CD8-positive, alpha-beta memory T cell (primary cell): ENCODE data around the gene SGMS1. TPM values are rescaled to one million over a fixed set of nuclear protein-coding genes. Genes with fewer than 3 reads are reported as not detected.

Experiments used
- CTCF ChIA-PET: fragments of 350-600 bp; sonication (Branson Sonifier 250); formaldehyde crosslinking; loops from one replicate; lab custom pipeline; 2021; ENCODE audit warnings: antibody characterized with exemption; lab: Charles Lee
- POLR2A ChIA-PET: fragments of 350-600 bp; sonication (Branson Sonifier 250); formaldehyde crosslinking; loops from one replicate; lab custom pipeline; 2021; ENCODE audit warnings: antibody characterized with exemption; lab: Charles Lee
- DNase-seq, 5 donors: peaks; one replicate each; pipeline versions ENCODE4 v3.0.0 to v3.0.0-alpha.2; 2020 to 2022; ENCODE audit warnings: mixed read lengths in 1 of 5
- H3K27ac ChIP-seq: one replicate; pipeline ENCODE4 v1.7.0; 2013; ENCODE audit warnings: low read depth, mild to moderate bottlenecking, low read length, moderate library complexity
- H3K27me3 ChIP-seq: 2 replicates; pipeline ENCODE4 v1.7.0; 2013; ENCODE audit warnings: low read length, mild to moderate bottlenecking; ENCODE audit not compliant: insufficient read depth, poor library complexity, severe bottlenecking
- H3K36me3 ChIP-seq: 2 replicates; pipeline ENCODE4 v1.7.0; 2013; ENCODE audit warnings: mild to moderate bottlenecking, low read length, moderate library complexity; ENCODE audit not compliant: insufficient read depth
- H3K4me1 ChIP-seq: 2 replicates; pipeline ENCODE4 v1.7.0; 2013; ENCODE audit warnings: mild to moderate bottlenecking, low read length, moderate library complexity; ENCODE audit not compliant: insufficient read depth
- H3K4me3 ChIP-seq: 2 replicates; pipeline ENCODE4 v1.7.0; 2013; ENCODE audit warnings: mild to moderate bottlenecking, low read length
- H3K9me3 ChIP-seq: 2 replicates; pipeline ENCODE4 v1.7.0; 2013; ENCODE audit warnings: mild to moderate bottlenecking, low read length
- H3K27ac Mint-ChIP-seq, 8 donors: one replicate each; pipeline ENCODE4 v1.8.0; 2020 to 2021; ENCODE audit warnings: mixed read lengths in 8 of 8, mild to moderate bottlenecking in 6 of 8, inconsistent platforms in 3 of 8, moderate library complexity in 3 of 8
- H3K27me3 Mint-ChIP-seq, 2 donors: one replicate each; pipeline ENCODE4 v1.8.0; 2020 to 2021; ENCODE audit warnings: mixed read lengths in 2 of 2, mild to moderate bottlenecking in 1 of 2, moderate library complexity in 1 of 2
- H3K36me3 Mint-ChIP-seq, 3 donors: one replicate each; pipeline ENCODE4 v1.8.0; 2020 to 2021; ENCODE audit warnings: mixed read lengths in 3 of 3, inconsistent platforms in 1 of 3, mild to moderate bottlenecking in 1 of 3
- H3K4me1 Mint-ChIP-seq, 3 donors: one replicate each; pipeline ENCODE4 v1.8.0; 2020 to 2021; ENCODE audit warnings: mixed read lengths in 3 of 3, inconsistent platforms in 1 of 3, mild to moderate bottlenecking in 1 of 3
- H3K4me3 Mint-ChIP-seq, 7 donors: one replicate each; pipeline ENCODE4 v1.8.0; 2020 to 2021; ENCODE audit warnings: mixed read lengths in 7 of 7, mild to moderate bottlenecking in 6 of 7, moderate library complexity in 4 of 7, inconsistent platforms in 2 of 7
- H3K9me3 Mint-ChIP-seq, 5 donors: one replicate each; pipeline ENCODE4 v1.8.0; 2020 to 2022; ENCODE audit warnings: mixed read lengths in 5 of 5, mild to moderate bottlenecking in 3 of 5, moderate library complexity in 2 of 5, inconsistent platforms in 1 of 5
- polyA plus RNA-seq: library from polyadenylated mRNA; unstranded; fragments of 300-500 nt; fragmentation: Illumina TruSeq; gene quantifications from one replicate; pipeline ENCODE4 v1.2.3, GENCODE V29; 2021
- total RNA-seq, 2 experiments: library from RNA; stranded (reverse); gene quantifications; one replicate each; pipeline ENCODE4 v1.2.3, GENCODE V29; 2021

Gene SGMS1
- total and polyA plus RNA-seq, 3 experiments from 2014 or later, result 11.3 to 14.5 (median 13.5) TPM

DNA sequence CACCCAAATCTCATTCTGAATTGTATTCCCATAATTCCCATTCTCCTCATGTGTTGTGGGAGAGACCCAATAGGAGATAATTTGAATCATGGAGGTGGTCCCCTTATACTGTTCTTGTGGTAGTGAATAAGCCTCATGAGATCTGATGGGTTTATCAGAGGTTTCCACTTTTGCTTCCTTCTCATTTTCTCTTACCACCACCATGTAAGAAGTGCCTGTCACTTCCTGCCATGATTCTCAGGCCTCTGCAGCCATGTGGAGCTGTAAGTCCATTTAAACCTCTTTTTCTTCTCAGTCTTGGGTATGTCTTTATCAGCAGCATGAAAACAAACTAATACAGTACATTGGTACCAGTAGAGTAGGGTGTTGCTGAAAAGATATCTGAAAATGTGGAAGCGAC, 274.2 kb downstream of the SGMS1 start:
- Histone ChIP-seq H3K9me3 (no peaks in the 10 kb centered on the region), H3K36me3 (no peaks in the 10 kb centered on the region), H3K27ac (no peak overlapping the region), H3K4me3 (no peak overlapping the region), H3K27me3 (no peaks in the 10 kb centered on the region), H3K4me1 (no peaks in the 10 kb centered on the region)
- H3K36me3 Mint-ChIP-seq, result peaks cover 15 to 29% (median 18%) of the 10 kb centered on the region in 3 donors
- CTCF ChIA-PET, result no interaction called here
- H3K27ac Mint-ChIP-seq, result no peak overlapping the region
- H3K4me1 Mint-ChIP-seq, result peaks cover 26 to 45% (median 35%) of the 10 kb centered on the region in 3 donors
- H3K9me3 Mint-ChIP-seq, result peaks cover 0 to 8% (median 3%) of the 10 kb centered on the region in 5 donors
- peaks cover 0 to 2% of the 10 kb centered on the region in 2 donors for H3K27me3 Mint-ChIP-seq
- no peak overlapping the region for H3K4me3 Mint-ChIP-seq
- DNase-seq, result no peak
- POLR2A ChIA-PET, result no interaction called here

DNA sequence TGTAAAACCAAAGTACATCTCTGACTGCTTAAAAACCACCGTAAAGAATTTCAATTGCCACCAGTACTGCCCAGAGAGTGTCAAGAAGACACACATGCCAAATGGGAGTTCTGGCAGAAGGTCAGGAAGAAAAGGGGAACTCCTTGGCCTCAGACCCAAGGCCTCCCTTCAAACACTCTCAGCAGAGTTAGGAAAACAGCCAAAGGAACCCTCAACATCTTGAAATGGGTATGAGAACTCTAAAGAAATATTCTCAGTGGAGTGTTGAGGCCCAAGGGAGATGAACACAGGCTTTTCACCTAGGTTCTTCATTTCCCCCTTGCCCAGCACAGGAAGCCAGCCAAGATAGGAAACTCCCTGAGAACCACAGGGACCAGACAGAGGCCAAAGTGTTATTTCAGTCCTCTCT, 276.4 kb downstream of the SGMS1 start:
- no peak for DNase-seq
- no peaks in the 10 kb centered on the region for H3K27me3 ChIP-seq
- H3K36me3 ChIP-seq, result peaks cover 13% of the 10 kb centered on the region
- H3K4me1 ChIP-seq, result no peaks in the 10 kb centered on the region
- H3K27ac ChIP-seq, result no peak overlapping the region
- Mint-ChIP-seq H3K27ac (peak overlapping the region in 2 of 8 donors; percentile 42 to 77), H3K9me3 (peaks cover 0 to 4% (median 3%) of the 10 kb centered on the region in 5 donors), H3K4me1 (peaks cover 24 to 45% (median 35%) of the 10 kb centered on the region in 3 donors), H3K27me3 (peaks cover 0 to 2% of the 10 kb centered on the region in 2 donors), H3K36me3 (peaks cover 26 to 36% (median 36%) of the 10 kb centered on the region in 3 donors), H3K4me3 (no peak overlapping the region)
- H3K4me3 ChIP-seq, result no peak overlapping the region
- H3K9me3 ChIP-seq, result no peaks in the 10 kb centered on the region
- ChIA-PET POLR2A (no interaction called here), CTCF (no interaction called here)

- H3K4me3 Mint-ChIP-seq, result no peak overlapping the region
These were observed 276.8 kb downstream of the SGMS1 start for GRCh38 chr10:50346942-50347341.

DNA sequence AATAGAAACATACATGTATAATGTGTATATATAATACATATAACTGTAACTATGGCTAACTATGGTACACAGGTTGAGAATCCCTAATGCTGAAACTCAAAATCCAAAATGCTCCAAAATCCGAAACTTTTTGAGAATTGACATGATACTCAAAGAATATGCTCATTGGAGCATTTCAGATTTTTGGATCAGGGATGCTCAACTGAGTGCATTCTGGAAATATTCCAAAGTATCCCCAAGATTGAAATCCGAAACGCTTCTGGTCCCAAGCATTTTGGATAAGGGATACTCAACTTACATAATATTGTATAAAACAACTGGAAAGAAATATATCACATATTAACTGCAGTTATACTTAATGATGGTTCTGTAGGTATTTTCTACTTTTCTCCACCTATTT, 278.2 kb downstream of the SGMS1 start:
- Mint-ChIP-seq H3K27ac (no peak overlapping the region), H3K9me3 (peaks cover 0 to 4% (median 3%) of the 10 kb centered on the region in 5 donors), H3K4me1 (peaks cover 24 to 38% (median 35%) of the 10 kb centered on the region in 3 donors), H3K27me3 (peaks cover 0 to 2% of the 10 kb centered on the region in 2 donors), H3K36me3 (peaks cover 25 to 40% (median 35%) of the 10 kb centered on the region in 3 donors), H3K4me3 (no peak overlapping the region)
- Histone ChIP-seq H3K27me3 (no peaks in the 10 kb centered on the region), H3K4me1 (no peaks in the 10 kb centered on the region), H3K9me3 (no peaks in the 10 kb centered on the region), H3K4me3 (no peak overlapping the region), H3K36me3 (peaks cover 13% of the 10 kb centered on the region), H3K27ac (no peak overlapping the region)
- CTCF ChIA-PET, result no interaction called here
- DNase-seq, result no peak
- POLR2A ChIA-PET, result no interaction called here

More at GRCh38 chr10:50346942-50347341, 276.8 kb downstream of the SGMS1 start:
- Mint-ChIP-seq H3K9me3 (peaks cover 0 to 4% (median 3%) of the 10 kb centered on the region in 5 donors), H3K4me1 (peaks cover 24 to 45% (median 35%) of the 10 kb centered on the region in 3 donors), H3K27ac (peak overlapping the region in 2 of 8 donors; percentile 42 to 50), H3K27me3 (peaks cover 0 to 2% of the 10 kb centered on the region in 2 donors), H3K36me3 (peaks cover 28 to 40% (median 39%) of the 10 kb centered on the region in 3 donors)
- Histone ChIP-seq H3K36me3 (peaks cover 13% of the 10 kb centered on the region), H3K27me3 (no peaks in the 10 kb centered on the region), H3K4me3 (no peak overlapping the region), H3K27ac (no peak overlapping the region), H3K9me3 (no peaks in the 10 kb centered on the region), H3K4me1 (no peaks in the 10 kb centered on the region)
- ChIA-PET POLR2A (no interaction called here), CTCF (no interaction called here)
- DNase-seq, result no peak

GRCh38 chr10:50343702-50344331, 279.9 kb downstream of the SGMS1 start:
- H3K4me1 Mint-ChIP-seq, result peaks cover 20 to 31% (median 30%) of the 10 kb centered on the region in 3 donors
- Histone ChIP-seq H3K36me3 (peaks cover 13% of the 10 kb centered on the region), H3K4me3 (no peak overlapping the region), H3K4me1 (no peaks in the 10 kb centered on the region), H3K27me3 (no peaks in the 10 kb centered on the region), H3K9me3 (no peaks in the 10 kb centered on the region), H3K27ac (no peak overlapping the region)
- no peak for DNase-seq
- POLR2A ChIA-PET, result no interaction called here
- no peak overlapping the region for H3K4me3 Mint-ChIP-seq
- CTCF ChIA-PET, result no interaction called here
- no peaks in the 10 kb centered on the region for H3K9me3 Mint-ChIP-seq
- H3K36me3 Mint-ChIP-seq, result peaks cover 25 to 50% (median 30%) of the 10 kb centered on the region in 3 donors
- peak overlapping the region in 1 of 8 donors; percentile 41 for H3K27ac Mint-ChIP-seq
- no peaks in the 10 kb centered on the region for H3K27me3 Mint-ChIP-seq

DNA sequence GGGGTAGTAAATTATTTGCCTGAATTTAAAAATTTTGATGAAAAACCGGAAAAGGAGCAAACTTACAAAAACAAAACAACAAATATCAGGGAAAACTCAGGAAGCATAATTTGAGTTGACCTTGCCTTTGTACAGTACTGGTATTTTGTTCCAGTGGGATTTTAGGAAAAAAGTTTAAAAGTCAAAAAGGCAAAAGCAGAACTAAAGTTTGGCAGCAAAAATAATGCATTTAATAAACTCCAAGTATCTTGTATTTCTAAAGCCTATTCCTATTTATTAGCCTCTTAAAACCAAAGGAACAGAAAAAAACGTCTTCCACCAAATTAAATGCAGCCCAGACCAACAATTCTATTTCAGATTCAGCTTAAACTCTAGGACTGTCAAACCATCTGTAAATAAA, 281.8 kb downstream of the SGMS1 start:
- Histone ChIP-seq H3K9me3 (no peaks in the 10 kb centered on the region), H3K4me3 (no peak overlapping the region), H3K27me3 (no peaks in the 10 kb centered on the region), H3K36me3 (peaks cover 13% of the 10 kb centered on the region), H3K4me1 (no peaks in the 10 kb centered on the region), H3K27ac (no peak overlapping the region)
- Mint-ChIP-seq H3K9me3 (no peaks in the 10 kb centered on the region), H3K27me3 (no peaks in the 10 kb centered on the region), H3K4me1 (peaks cover 13 to 26% (median 26%) of the 10 kb centered on the region in 3 donors), H3K27ac (no peak overlapping the region), H3K36me3 (peaks cover 19 to 50% (median 31%) of the 10 kb centered on the region in 3 donors), H3K4me3 (no peak overlapping the region)
- DNase-seq, result no peak
- ChIA-PET POLR2A (no interaction called here), CTCF (no interaction called here)

DNA sequence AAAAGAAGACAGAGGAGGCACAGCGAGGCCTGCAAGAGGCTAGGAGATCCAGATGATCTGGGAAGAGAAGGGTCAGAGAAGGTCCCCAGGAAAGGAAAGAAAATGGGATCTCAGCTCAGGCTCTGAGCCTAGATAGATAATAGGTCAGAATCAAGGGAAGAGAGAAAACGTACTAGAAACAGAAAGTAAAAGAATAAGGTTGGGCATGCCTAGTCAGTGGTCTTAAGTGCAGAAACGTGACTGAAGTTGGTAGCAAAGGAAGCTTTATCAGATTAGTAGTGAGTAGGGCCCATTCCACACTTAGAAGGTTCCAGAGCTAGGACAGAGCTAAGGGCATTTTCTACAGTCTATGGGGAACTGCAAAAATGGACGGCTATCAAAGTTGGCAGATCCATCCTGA, 287.6 kb downstream of the SGMS1 start:
- Mint-ChIP-seq H3K36me3 (peaks cover 0 to 27% (median 16%) of the 10 kb centered on the region in 3 donors), H3K4me1 (peaks cover 42 to 66% (median 63%) of the 10 kb centered on the region in 3 donors), H3K9me3 (no peaks in the 10 kb centered on the region), H3K27me3 (no peaks in the 10 kb centered on the region), H3K27ac (peak overlapping the region in 7 of 8 donors; percentile 4 to 86 (median 43)), H3K4me3 (peak overlapping the region in 6 of 7 donors; percentile 1 to 60 (median 30))
- Histone ChIP-seq H3K27ac (no peak overlapping the region), H3K4me1 (peaks cover 30% of the 10 kb centered on the region), H3K27me3 (no peaks in the 10 kb centered on the region), H3K4me3 (no peak overlapping the region), H3K36me3 (no peaks in the 10 kb centered on the region), H3K9me3 (no peaks in the 10 kb centered on the region)
- ChIA-PET CTCF (no interaction called here), POLR2A (no interaction called here)
- no peak for DNase-seq

- peaks cover 42 to 66% (median 63%) of the 10 kb centered on the region in 3 donors for H3K4me1 Mint-ChIP-seq
These were observed 288.4 kb downstream of the SGMS1 start for GRCh38 chr10:50335397-50335796.

More at GRCh38 chr10:50335397-50335796, 288.4 kb downstream of the SGMS1 start:
- peaks cover 30% of the 10 kb centered on the region for H3K4me1 ChIP-seq
- no peaks in the 10 kb centered on the region for H3K27me3 ChIP-seq
- Mint-ChIP-seq H3K27ac (peak overlapping the region in 2 of 8 donors; percentile 13 to 47), H3K4me3 (no peak overlapping the region), H3K9me3 (no peaks in the 10 kb centered on the region), H3K36me3 (peaks cover 0 to 20% (median 15%) of the 10 kb centered on the region in 3 donors), H3K27me3 (no peaks in the 10 kb centered on the region)
- no peak overlapping the region for H3K4me3 ChIP-seq
- ChIA-PET CTCF (no interaction called here), POLR2A (no interaction called here)
- no peak overlapping the region for H3K27ac ChIP-seq
- H3K36me3 ChIP-seq, result no peaks in the 10 kb centered on the region
- no peaks in the 10 kb centered on the region for H3K9me3 ChIP-seq
- DNase-seq, result no peak
